IPS DF 4.7 (cell line): ENCODE measurements around the gene ITPRID1.

ENCODE experiments used
- DNase-seq: peaks from one replicate; pipeline ENCODE4 v3.0.0-alpha.2; 2013; ENCODE audit warnings: low spot score; ENCODE audit errors: extremely low read depth

ITPRID1 gene

DNA sequence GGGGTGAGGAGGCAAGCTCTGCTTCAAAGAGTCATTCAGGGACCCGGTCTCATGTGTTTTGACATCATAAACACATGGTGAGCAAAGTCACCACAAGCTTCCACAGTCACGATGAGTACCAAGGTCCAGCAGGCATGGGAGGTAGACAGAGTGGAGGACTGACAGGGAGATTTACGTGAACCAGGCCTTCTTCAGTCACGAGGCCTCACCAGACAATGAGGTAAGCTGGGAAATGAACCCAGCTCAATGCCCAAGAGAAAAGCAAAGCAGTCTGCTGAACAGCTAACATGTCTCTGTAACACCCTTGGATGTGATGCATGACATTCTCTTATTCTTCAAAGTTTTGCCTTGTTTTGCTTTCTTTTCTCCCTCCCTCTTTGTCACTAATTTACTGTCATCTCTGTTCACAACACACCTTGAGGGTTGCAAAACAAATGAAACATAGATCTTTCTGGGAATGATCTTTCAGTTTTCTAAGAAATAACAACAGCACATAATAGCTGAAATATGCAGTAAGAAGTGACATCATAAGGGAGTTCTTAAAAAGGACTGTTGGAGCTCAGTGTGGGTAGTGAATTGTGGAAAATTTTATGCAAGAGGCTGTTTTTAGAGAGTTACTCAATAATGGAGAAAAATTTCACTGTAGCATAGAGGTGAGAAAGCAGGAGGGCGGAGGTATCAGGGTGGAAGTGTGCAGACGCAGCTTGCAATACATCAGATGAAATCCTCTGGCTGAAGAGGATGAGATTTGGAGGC is 182.1 kb downstream of the ITPRID1 start:
- no peak for DNase-seq

- no peak for DNase-seq
Measured at GRCh38 chr7:31699050-31699449, 185.2 kb downstream of the ITPRID1 start.

- DNase-seq: no peak
Measured at GRCh38 chr7:31702354-31702753, 188.5 kb downstream of the ITPRID1 start.

- DNase-seq: no peak
Measured at GRCh38 chr7:31705377-31705776, 191.5 kb downstream of the ITPRID1 start.

GRCh38 chr7:31707089-31707488 is 193.2 kb downstream of the ITPRID1 start:
- DNase-seq: no peak
